ES-I3 (cell line): ENCODE measurements around the gene SSX2B.
"Not testable (repeated sequence)": the region's sequence is repeated elsewhere in the genome, so short reads cannot be mapped to it uniquely, and the experiment has no call there.

Experiments
- H3K36me3 ChIP-seq: 2 replicates; pipeline ENCODE4 v1.6.1; 2013; ENCODE audit warnings: mild to moderate bottlenecking, low read length, control low read depth, moderate library complexity; ENCODE audit not compliant: insufficient read depth
- H3K4me1 ChIP-seq: 2 replicates; pipeline ENCODE4 v1.6.1; 2013; ENCODE audit warnings: mild to moderate bottlenecking, control low read depth, low read length; ENCODE audit not compliant: insufficient read depth
- H3K9ac ChIP-seq: 2 replicates; pipeline ENCODE4 v1.6.1; 2013; ENCODE audit warnings: low read depth, mild to moderate bottlenecking, low read length, moderate library complexity
- H3K9me3 ChIP-seq: 2 replicates; pipeline ENCODE4 v1.6.1; 2013; ENCODE audit warnings: mild to moderate bottlenecking, low read length, moderate library complexity; ENCODE audit not compliant: control insufficient read depth, insufficient read depth

The SSX2B gene, protein sequence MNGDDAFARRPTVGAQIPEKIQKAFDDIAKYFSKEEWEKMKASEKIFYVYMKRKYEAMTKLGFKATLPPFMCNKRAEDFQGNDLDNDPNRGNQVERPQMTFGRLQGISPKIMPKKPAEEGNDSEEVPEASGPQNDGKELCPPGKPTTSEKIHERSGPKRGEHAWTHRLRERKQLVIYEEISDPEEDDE

DNA sequence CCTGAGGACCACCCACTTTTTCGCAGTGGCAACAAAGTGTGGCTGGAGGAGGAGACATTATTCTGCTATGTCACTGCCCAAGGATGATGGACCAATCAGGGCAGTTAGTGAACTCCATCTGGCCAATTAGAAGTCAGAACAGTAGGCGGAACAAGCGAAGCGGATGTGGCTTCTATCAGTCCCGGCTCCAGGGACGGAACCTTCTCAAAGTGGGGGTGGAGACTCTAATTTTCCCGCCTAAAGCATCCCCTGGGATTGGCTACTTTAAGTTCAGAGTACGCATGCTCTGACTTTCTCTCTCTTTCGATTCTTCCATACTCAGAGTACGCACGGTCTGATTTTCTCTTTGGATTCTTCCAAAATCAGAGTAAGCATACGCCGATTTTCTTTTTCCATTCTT lies at the start of gene SSX2B:
TSS of gene SSX2B (plus strand) at position 301 of the 400 bp plus-strand sequence. CDS start 1,429 bp downstream, outside the sequence.
- not testable (repeated sequence) for H3K9me3 ChIP-seq, H3K9ac ChIP-seq, H3K36me3 ChIP-seq, H3K4me1 ChIP-seq

DNA sequence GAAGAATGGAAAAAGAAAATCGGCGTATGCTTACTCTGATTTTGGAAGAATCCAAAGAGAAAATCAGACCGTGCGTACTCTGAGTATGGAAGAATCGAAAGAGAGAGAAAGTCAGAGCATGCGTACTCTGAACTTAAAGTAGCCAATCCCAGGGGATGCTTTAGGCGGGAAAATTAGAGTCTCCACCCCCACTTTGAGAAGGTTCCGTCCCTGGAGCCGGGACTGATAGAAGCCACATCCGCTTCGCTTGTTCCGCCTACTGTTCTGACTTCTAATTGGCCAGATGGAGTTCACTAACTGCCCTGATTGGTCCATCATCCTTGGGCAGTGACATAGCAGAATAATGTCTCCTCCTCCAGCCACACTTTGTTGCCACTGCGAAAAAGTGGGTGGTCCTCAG lies 44.0 kb upstream of the SSX2B start, which contains the start of gene SSX2:
TSS of gene SSX2 (minus strand) at position 101 of the 400 bp plus-strand sequence. CDS start 1,429 bp downstream, outside the sequence.
- H3K36me3 ChIP-seq, H3K4me1 ChIP-seq, H3K9me3 ChIP-seq, H3K9ac ChIP-seq: not testable (repeated sequence)

DNA sequence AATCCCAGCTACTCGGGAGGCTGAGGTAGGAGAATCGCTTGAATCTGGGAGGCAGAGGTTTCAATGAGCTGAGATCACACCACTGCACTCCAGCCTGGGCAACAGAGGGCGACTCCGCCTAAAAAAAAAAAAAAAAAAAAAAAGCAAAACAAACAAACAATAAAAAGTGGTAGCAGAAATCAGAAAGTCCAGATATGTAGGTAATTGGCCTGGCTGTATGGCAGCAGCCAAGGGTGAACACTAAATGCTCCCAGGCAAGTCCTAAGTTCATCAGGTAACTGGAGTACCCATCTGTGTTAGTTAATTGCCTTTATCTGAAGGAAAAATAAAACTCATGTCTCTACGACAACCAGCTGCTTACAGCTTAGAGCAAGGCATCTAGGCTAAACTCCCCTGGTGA lies 14.9 kb downstream of the SSX2B start:
- H3K9me3 ChIP-seq, H3K9ac ChIP-seq, H3K36me3 ChIP-seq, H3K4me1 ChIP-seq: not testable (repeated sequence)

DNA sequence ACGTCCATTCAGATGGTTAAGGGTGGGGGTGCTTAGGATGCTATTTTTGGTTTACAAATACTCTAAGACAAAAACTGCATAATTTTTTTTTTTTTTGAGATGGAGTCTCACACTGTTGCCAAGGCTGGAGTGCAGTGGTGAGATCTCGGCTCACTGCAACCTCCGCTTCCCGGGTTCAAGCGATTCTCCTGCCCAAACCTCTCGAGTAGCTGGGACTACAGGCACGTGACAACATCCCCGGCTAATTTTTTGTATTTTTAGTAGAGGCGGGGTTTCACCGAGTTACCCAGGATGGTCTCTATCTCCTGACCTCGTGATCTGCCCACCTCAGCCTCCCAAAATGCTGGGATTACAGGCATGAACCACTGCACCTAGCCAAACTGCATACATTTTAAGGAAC lies 22.5 kb downstream of the SSX2B start:
- H3K9ac ChIP-seq, H3K9me3 ChIP-seq, H3K4me1 ChIP-seq, H3K36me3 ChIP-seq: not testable (repeated sequence)

DNA sequence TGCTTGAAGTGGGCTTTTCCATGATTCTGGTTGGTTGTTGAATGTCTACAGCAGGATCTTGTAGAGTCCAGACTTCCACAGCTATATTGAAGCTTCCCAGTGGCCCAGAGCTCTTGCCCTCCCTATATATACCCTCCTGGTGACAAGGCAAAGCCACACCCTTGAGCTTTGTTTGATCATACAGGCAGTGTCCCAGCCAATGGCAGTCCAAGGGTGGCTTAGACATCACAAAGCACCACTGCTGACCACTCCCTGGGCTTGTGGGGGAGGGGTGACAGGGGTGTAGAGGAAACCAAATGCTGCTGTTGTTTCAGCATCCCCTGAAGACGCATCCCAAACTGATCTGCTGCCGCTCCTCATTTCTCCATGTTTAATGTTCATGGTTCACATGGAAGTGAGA lies 46.3 kb downstream of the SSX2B start, which contains the start of gene SPANXN5:
TSS of gene SPANXN5 (minus strand) at position 101 of the 400 bp plus-strand sequence. CDS start at position 22, 79 bp downstream.
- H3K9ac ChIP-seq, H3K9me3 ChIP-seq, H3K4me1 ChIP-seq, H3K36me3 ChIP-seq: not testable (repeated sequence)

DNA sequence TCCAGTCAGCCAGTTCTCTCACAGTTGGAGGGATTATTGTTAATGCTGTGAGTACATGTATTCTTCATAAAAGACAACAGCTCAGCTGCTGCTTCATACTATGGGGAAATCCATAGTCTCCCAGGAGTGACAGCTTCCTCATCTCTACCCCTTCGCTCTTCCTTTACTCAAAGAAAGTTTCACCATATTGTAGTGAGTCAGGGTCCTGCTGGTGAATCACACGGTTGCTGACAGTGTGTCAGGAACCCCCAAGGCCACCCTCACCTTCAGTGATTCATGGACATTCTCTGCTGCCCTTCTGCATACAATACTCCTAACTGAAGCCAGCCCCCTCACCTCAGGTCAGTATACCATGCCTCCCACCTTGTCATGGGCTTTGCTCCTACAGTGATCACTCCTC lies 53.8 kb downstream of the SSX2B start:
- H3K9ac ChIP-seq, H3K36me3 ChIP-seq, H3K9me3 ChIP-seq, H3K4me1 ChIP-seq: not testable (repeated sequence)
